KMS-11 (cell line): Measurements from ENCODE around the gene KCNN3.
A peak's percentile ranks its signal among the peaks of the same experiment; 100 is the strongest.

Experiments used
- H2AFZ ChIP-seq: fragments of 200-600 bp; sonication (generic); 2 replicates; pipeline ENCODE4 v1.6.1; 2016; ENCODE audit warnings: antibody characterized with exemption, mixed run types, low read depth
- H3K27ac ChIP-seq: fragments of 200-600 bp; sonication (generic); 2 replicates; pipeline ENCODE4 v1.6.1; 2016; ENCODE audit warnings: mild to moderate bottlenecking, mixed run types
- H3K27me3 ChIP-seq: fragments of 200-600 bp; sonication (generic); 2 replicates; pipeline ENCODE4 v1.6.1; 2017; ENCODE audit warnings: mild to moderate bottlenecking, low read depth, mixed run types, moderate library complexity; ENCODE audit not compliant: insufficient read depth
- H3K36me3 ChIP-seq: fragments of 200-600 bp; sonication (generic); 2 replicates; pipeline ENCODE4 v1.6.1; 2017; ENCODE audit warnings: mild to moderate bottlenecking, mixed run types; ENCODE audit not compliant: insufficient read depth
- H3K4me1 ChIP-seq: fragments of 200-600 bp; sonication (generic); 2 replicates; pipeline ENCODE4 v1.6.1; 2016; ENCODE audit warnings: mild to moderate bottlenecking, low read depth, mixed run types; ENCODE audit not compliant: poor library complexity, severe bottlenecking
- H3K4me2 ChIP-seq: fragments of 200-600 bp; sonication (generic); 2 replicates; pipeline ENCODE4 v1.7.0; 2016; ENCODE audit warnings: mild to moderate bottlenecking, mixed run types
- H3K4me3 ChIP-seq: fragments of 200-600 bp; sonication (generic); IDR thresholded peaks from 2 replicates; pipeline ENCODE4 v1.6.1; 2017; ENCODE audit warnings: low read depth, low read length, mixed read lengths; ENCODE audit not compliant: insufficient read depth
- H3K79me2 ChIP-seq: fragments of 200-600 bp; sonication (generic); 2 replicates; pipeline ENCODE4 v1.6.1; 2016; ENCODE audit warnings: low read depth, mixed run types; ENCODE audit not compliant: insufficient read depth
- H3K9ac ChIP-seq: fragments of 200-600 bp; sonication (generic); 2 replicates; pipeline ENCODE4 v1.6.1; 2016; ENCODE audit warnings: mild to moderate bottlenecking, mixed run types
- H4K20me1 ChIP-seq: fragments of 200-600 bp; sonication (generic); 2 replicates; pipeline ENCODE4 v1.6.1; 2016; ENCODE audit warnings: mild to moderate bottlenecking, mixed run types; ENCODE audit not compliant: insufficient read depth
- CTCF ChIP-seq: fragments of 200-600 bp; sonication (generic); conservative IDR thresholded peaks from 2 replicates; pipeline ENCODE4 v1.6.1; 2017; ENCODE audit warnings: low read depth, mild to moderate bottlenecking, antibody characterized with exemption, low read length, moderate library complexity, mixed read lengths

The KCNN3 gene

GRCh38 chr1:154891452-154891851 lies 21.4 kb upstream of the KCNN3 start:
- no peak for TF ChIP-seq CTCF
- Histone ChIP-seq H3K27me3 (no peaks in the 10 kb centered on the region), H3K4me2 (no peak overlapping the region), H3K4me1 (peaks cover 10% of the 10 kb centered on the region), H3K27ac (no peak overlapping the region), H3K9ac (no peak overlapping the region), H3K4me3 (no peak overlapping the region), H3K79me2 (no peaks in the 10 kb centered on the region), H4K20me1 (no peaks in the 10 kb centered on the region), H3K36me3 (no peaks in the 10 kb centered on the region), H2AFZ (no peak overlapping the region)

GRCh38 chr1:154888757-154889156 lies 18.7 kb upstream of the KCNN3 start:
- no peak for TF ChIP-seq CTCF
- no peaks in the 10 kb centered on the region for H3K27me3 ChIP-seq
- H3K4me3 ChIP-seq = no peak overlapping the region
- no peaks in the 10 kb centered on the region for H3K79me2 ChIP-seq
- no peak overlapping the region for H3K9ac ChIP-seq
- no peak overlapping the region for H2AFZ ChIP-seq
- H4K20me1 ChIP-seq = no peaks in the 10 kb centered on the region
- no peak overlapping the region for H3K27ac ChIP-seq
- no peaks in the 10 kb centered on the region for H3K36me3 ChIP-seq
- peaks cover 24% of the 10 kb centered on the region for H3K4me1 ChIP-seq
- H3K4me2 ChIP-seq = no peak overlapping the region

GRCh38 chr1:154886281-154887015 lies 16.4 kb upstream of the KCNN3 start:
- Histone ChIP-seq H3K9ac (peak overlapping the region; percentile 7; the same call in 1 of the 2 replicates), H3K4me2 (peak overlapping the region; percentile 91)

GRCh38 chr1:154884869-154885701 lies 15.0 kb upstream of the KCNN3 start:
- no peak overlapping the region for H3K27ac ChIP-seq
- no peak for TF ChIP-seq CTCF
- H3K4me2 ChIP-seq = peak overlapping the region; percentile 91; the same call in 1 of the 2 replicates
- no peaks in the 10 kb centered on the region for H3K79me2 ChIP-seq
- no peaks in the 10 kb centered on the region for H4K20me1 ChIP-seq
- no peak overlapping the region for H2AFZ ChIP-seq
- peaks cover 24% of the 10 kb centered on the region for H3K4me1 ChIP-seq
- no peak overlapping the region for H3K9ac ChIP-seq
- no peaks in the 10 kb centered on the region for H3K36me3 ChIP-seq
- H3K4me3 ChIP-seq = no peak overlapping the region
- H3K27me3 ChIP-seq = no peaks in the 10 kb centered on the region

More at GRCh38 chr1:154886281-154887015, 16.4 kb upstream of the KCNN3 start:
- H3K27me3 ChIP-seq = no peaks in the 10 kb centered on the region
- peak overlapping the region; percentile 29 for H3K27ac ChIP-seq
- TF ChIP-seq CTCF = no peak
- peaks cover 24% of the 10 kb centered on the region for H3K4me1 ChIP-seq
- H2AFZ ChIP-seq = peak overlapping the region; percentile 62
- H3K79me2 ChIP-seq = no peaks in the 10 kb centered on the region
- no peaks in the 10 kb centered on the region for H3K36me3 ChIP-seq
- no peaks in the 10 kb centered on the region for H4K20me1 ChIP-seq
- H3K4me3 ChIP-seq = peak overlapping the region; percentile 97
